ENCODE data around the gene NR1D2. TPM values are rescaled to one million over a fixed set of nuclear protein-coding genes. Genes with fewer than 3 reads are reported as not detected.

NR1D2 gene
- polyA plus RNA-seq, 1 donor from 2014 or later: 12.9 TPM

DNA sequence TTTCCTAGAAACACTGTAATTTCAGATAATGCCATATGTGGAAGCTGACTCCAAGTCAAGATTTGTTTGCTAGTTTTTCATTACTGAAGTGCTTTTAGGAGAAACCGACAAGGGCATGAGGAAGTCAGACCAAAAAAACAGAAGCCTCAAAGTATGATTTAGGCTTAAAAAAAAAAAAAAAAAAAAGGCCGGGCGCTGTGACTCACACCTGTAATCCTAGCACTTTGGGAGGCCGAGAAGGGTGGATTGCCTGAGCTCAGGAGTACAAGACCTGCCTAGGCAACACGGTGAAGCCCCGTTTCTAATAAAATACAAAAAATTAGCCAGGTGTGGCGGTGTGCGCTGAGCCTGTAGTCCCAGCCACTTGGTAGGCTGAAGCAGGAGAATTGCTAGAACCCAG lies 16.6 kb upstream of the NR1D2 start:
- no peaks in the 10 kb centered on the region for H3K79me2 ChIP-seq (replicated peaks; ENCODE audit: insufficient read depth, low read length)
- no peaks in the 10 kb centered on the region for H3F3A ChIP-seq (ENCODE audit: insufficient read depth, low read length, poor library complexity, severe bottlenecking)
- no peak overlapping the region for H3K27ac ChIP-seq (ENCODE audit: low read length)
- no peak for TF ChIP-seq TAF1 (IDR thresholded peaks at IDR 0.05; ENCODE audit: low read depth)
- no peak for TF ChIP-seq RAD21 (conservative IDR thresholded peaks at IDR 0.05)
- TF ChIP-seq, protein P1, sequence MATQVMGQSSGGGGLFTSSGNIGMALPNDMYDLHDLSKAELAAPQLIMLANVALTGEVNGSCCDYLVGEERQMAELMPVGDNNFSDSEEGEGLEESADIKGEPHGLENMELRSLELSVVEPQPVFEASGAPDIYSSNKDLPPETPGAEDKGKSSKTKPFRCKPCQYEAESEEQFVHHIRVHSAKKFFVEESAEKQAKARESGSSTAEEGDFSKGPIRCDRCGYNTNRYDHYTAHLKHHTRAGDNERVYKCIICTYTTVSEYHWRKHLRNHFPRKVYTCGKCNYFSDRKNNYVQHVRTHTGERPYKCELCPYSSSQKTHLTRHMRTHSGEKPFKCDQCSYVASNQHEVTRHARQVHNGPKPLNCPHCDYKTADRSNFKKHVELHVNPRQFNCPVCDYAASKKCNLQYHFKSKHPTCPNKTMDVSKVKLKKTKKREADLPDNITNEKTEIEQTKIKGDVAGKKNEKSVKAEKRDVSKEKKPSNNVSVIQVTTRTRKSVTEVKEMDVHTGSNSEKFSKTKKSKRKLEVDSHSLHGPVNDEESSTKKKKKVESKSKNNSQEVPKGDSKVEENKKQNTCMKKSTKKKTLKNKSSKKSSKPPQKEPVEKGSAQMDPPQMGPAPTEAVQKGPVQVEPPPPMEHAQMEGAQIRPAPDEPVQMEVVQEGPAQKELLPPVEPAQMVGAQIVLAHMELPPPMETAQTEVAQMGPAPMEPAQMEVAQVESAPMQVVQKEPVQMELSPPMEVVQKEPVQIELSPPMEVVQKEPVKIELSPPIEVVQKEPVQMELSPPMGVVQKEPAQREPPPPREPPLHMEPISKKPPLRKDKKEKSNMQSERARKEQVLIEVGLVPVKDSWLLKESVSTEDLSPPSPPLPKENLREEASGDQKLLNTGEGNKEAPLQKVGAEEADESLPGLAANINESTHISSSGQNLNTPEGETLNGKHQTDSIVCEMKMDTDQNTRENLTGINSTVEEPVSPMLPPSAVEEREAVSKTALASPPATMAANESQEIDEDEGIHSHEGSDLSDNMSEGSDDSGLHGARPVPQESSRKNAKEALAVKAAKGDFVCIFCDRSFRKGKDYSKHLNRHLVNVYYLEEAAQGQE (IDR thresholded peaks at IDR 0.05; ENCODE audit: borderline replicate concordance): no peak
- TF ChIP-seq EP300 (conservative IDR thresholded peaks at IDR 0.05; ENCODE audit: poor library complexity, severe bottlenecking): no peak
- no peak for TF ChIP-seq EZH2 (IDR thresholded peaks at IDR 0.05; ENCODE audit: borderline replicate concordance, insufficient read depth, low read length, poor library complexity, severe bottlenecking)
- TF ChIP-seq MXI1 (conservative IDR thresholded peaks at IDR 0.05; ENCODE audit: poor library complexity, severe bottlenecking): no peak
- TF ChIP-seq, protein P2, sequence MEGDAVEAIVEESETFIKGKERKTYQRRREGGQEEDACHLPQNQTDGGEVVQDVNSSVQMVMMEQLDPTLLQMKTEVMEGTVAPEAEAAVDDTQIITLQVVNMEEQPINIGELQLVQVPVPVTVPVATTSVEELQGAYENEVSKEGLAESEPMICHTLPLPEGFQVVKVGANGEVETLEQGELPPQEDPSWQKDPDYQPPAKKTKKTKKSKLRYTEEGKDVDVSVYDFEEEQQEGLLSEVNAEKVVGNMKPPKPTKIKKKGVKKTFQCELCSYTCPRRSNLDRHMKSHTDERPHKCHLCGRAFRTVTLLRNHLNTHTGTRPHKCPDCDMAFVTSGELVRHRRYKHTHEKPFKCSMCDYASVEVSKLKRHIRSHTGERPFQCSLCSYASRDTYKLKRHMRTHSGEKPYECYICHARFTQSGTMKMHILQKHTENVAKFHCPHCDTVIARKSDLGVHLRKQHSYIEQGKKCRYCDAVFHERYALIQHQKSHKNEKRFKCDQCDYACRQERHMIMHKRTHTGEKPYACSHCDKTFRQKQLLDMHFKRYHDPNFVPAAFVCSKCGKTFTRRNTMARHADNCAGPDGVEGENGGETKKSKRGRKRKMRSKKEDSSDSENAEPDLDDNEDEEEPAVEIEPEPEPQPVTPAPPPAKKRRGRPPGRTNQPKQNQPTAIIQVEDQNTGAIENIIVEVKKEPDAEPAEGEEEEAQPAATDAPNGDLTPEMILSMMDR (IDR thresholded peaks at IDR 0.05; ENCODE audit: poor library complexity, severe bottlenecking): no peak
- no peak for TF ChIP-seq POLR2AphosphoS5 (IDR thresholded peaks at IDR 0.05)
- no peak overlapping the region for H3K4me2 ChIP-seq (ENCODE audit: low read length)
- no peak overlapping the region for H3K9ac ChIP-seq (ENCODE audit: low read length)
- H3K9me2 ChIP-seq (ENCODE audit: insufficient read depth, low read length): no peaks in the 10 kb centered on the region
- H3K27me3 ChIP-seq (ENCODE audit: insufficient read depth, low read depth, low read length): no peaks in the 10 kb centered on the region
- H2AFZ ChIP-seq (ENCODE audit: low read depth, low read length): no peak overlapping the region
- H4K20me1 ChIP-seq (ENCODE audit: insufficient read depth): no peaks in the 10 kb centered on the region
- H3K36me3 ChIP-seq (ENCODE audit: insufficient read depth, low read length): peaks cover 3% of the 10 kb centered on the region
- H3K4me3 ChIP-seq (ENCODE audit: low read length): no peak overlapping the region
- no peaks in the 10 kb centered on the region for H3K9me3 ChIP-seq (ENCODE audit: low read length)

DNA sequence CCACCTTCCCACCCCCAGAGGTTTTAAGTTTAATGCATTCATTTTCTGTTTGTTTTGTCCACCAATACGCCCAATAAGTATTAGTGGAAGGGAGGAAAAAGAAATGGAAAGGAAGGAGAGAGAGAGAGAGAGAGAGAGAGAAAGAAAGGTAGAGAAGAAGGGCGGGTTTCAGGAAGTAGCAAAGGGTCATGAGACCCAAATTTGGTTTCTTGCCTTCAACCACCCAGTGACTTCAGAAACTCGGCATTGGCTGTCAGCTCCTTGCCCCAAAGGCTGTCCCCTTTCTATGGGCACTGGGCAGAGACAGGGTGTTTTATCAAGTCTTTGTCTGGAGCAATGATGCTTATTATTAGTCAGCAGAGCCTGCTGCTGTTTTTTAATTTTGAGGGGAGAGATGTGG lies 13.5 kb upstream of the NR1D2 start:
- Histone ChIP-seq H3K4me3 (ENCODE audit: low read length) (no peak overlapping the region), H4K20me1 (ENCODE audit: insufficient read depth) (no peaks in the 10 kb centered on the region), H3F3A (ENCODE audit: insufficient read depth, low read length, poor library complexity, severe bottlenecking) (no peaks in the 10 kb centered on the region), H3K9me2 (ENCODE audit: insufficient read depth, low read length) (no peaks in the 10 kb centered on the region), H3K27me3 (ENCODE audit: insufficient read depth, low read depth, low read length) (no peaks in the 10 kb centered on the region), H3K9ac (ENCODE audit: low read length) (no peak overlapping the region), H3K9me3 (ENCODE audit: low read length) (no peaks in the 10 kb centered on the region), H3K36me3 (ENCODE audit: insufficient read depth, low read length) (no peaks in the 10 kb centered on the region), H3K27ac (ENCODE audit: low read length) (no peak overlapping the region), H3K79me2 (replicated peaks; ENCODE audit: insufficient read depth, low read length) (no peaks in the 10 kb centered on the region), H2AFZ (ENCODE audit: low read depth, low read length) (no peak overlapping the region), H3K4me2 (ENCODE audit: low read length) (no peak overlapping the region)
- TF ChIP-seq TAF1 (IDR thresholded peaks at IDR 0.05; ENCODE audit: low read depth): no peak
- no peak for TF ChIP-seq SMC3 (conservative IDR thresholded peaks at IDR 0.05; ENCODE audit: poor library complexity)
- no peak for TF ChIP-seq RAD21 (conservative IDR thresholded peaks at IDR 0.05)
- TF ChIP-seq POLR2AphosphoS5 (IDR thresholded peaks at IDR 0.05): no peak
- TF ChIP-seq, protein P1 (IDR thresholded peaks at IDR 0.05; ENCODE audit: borderline replicate concordance): no peak
- TF ChIP-seq EZH2 (IDR thresholded peaks at IDR 0.05; ENCODE audit: borderline replicate concordance, insufficient read depth, low read length, poor library complexity, severe bottlenecking): no peak
- TF ChIP-seq EP300 (conservative IDR thresholded peaks at IDR 0.05; ENCODE audit: poor library complexity, severe bottlenecking): no peak
- TF ChIP-seq, protein P2 (IDR thresholded peaks at IDR 0.05; ENCODE audit: poor library complexity, severe bottlenecking): no peak
- TF ChIP-seq MXI1 (conservative IDR thresholded peaks at IDR 0.05; ENCODE audit: poor library complexity, severe bottlenecking): no peak

Data from neural cell (in vitro differentiated cells).